Measurements from ENCODE around the gene HLA-DRB1.

GRCh38 chr6:32625137-32625536 lies 35.5 kb upstream of the HLA-DRB1 start:
- TF ChIP-seq EZH2 (IDR thresholded peaks at IDR 0.05) (no peak), CTCF (IDR thresholded peaks at IDR 0.05) (no peak), EZH2phosphoT487 (IDR thresholded peaks at IDR 0.05) (no peak)

All from neural progenitor cell (in vitro differentiated cells).